ENCODE measurements around the gene ATG4D.

The ATG4D gene

GRCh38 chr19:10553943-10554381, 10.3 kb downstream of the ATG4D start:
- Histone ChIP-seq H3K27ac (ENCODE audit: low read depth, low read length) (no peak overlapping the region), H3K9ac (ENCODE audit: low read length) (no peak overlapping the region), H4K8ac (ENCODE audit: low read depth, low read length) (no peak overlapping the region), H2BK120ac (ENCODE audit: low read depth, low read length) (no peak overlapping the region), H3K4ac (ENCODE audit: low read depth, low read length) (no peak overlapping the region), H3K4me3 (ENCODE audit: low read length) (no peak overlapping the region), H2AK5ac (ENCODE audit: low read length) (no peak overlapping the region), H3K27me3 (ENCODE audit: insufficient read depth, low read length, poor library complexity) (no peaks in the 10 kb centered on the region), H3K23ac (ENCODE audit: low read length) (no peak overlapping the region), H2BK5ac (ENCODE audit: low read length) (no peak overlapping the region), H3K4me2 (ENCODE audit: low read length) (no peak overlapping the region), H3K18ac (ENCODE audit: low read length) (no peak overlapping the region), H4K5ac (ENCODE audit: low read length) (no peak overlapping the region), H3K36me3 (ENCODE audit: control insufficient read depth, insufficient read depth, low read length) (peaks cover 8% of the 10 kb centered on the region), H3K56ac (ENCODE audit: low read length) (no peak overlapping the region), H3K79me2 (ENCODE audit: control insufficient read depth, insufficient read depth, low read length) (no peaks in the 10 kb centered on the region), H2BK15ac (replicated peaks; ENCODE audit: low read depth) (no peak overlapping the region), H3K4me1 (ENCODE audit: control insufficient read depth, low read depth, low read length) (no peaks in the 10 kb centered on the region), H3K79me1 (ENCODE audit: low read length) (no peaks in the 10 kb centered on the region)
- no peak for DNase-seq
- no CpG with 5 or more reads among the region's 12 CpGs for WGBS (ENCODE audit: extremely low coverage, insufficient coverage, low lambda C conversion rate)

GRCh38 chr19:10554760-10555609, 11.3 kb downstream of the ATG4D start:
- H4K8ac ChIP-seq (ENCODE audit: low read depth, low read length) = no peak overlapping the region
- no peak overlapping the region for H3K23ac ChIP-seq (ENCODE audit: low read length)
- H3K79me1 ChIP-seq (ENCODE audit: low read length) = no peaks in the 10 kb centered on the region
- no peaks in the 10 kb centered on the region for H3K79me2 ChIP-seq (ENCODE audit: control insufficient read depth, insufficient read depth, low read length)
- no peak overlapping the region for H4K5ac ChIP-seq (ENCODE audit: low read length)
- H3K56ac ChIP-seq (ENCODE audit: low read length) = no peak overlapping the region
- no peak overlapping the region for H3K4me2 ChIP-seq (ENCODE audit: low read length)
- H2BK5ac ChIP-seq (ENCODE audit: low read length) = no peak overlapping the region
- no peak overlapping the region for H3K4me3 ChIP-seq (ENCODE audit: low read length)
- H3K27ac ChIP-seq (ENCODE audit: low read depth, low read length) = no peak overlapping the region
- DNase-seq = no peak
- H3K36me3 ChIP-seq (ENCODE audit: control insufficient read depth, insufficient read depth, low read length) = peaks cover 13% of the 10 kb centered on the region
- H3K4ac ChIP-seq (ENCODE audit: low read depth, low read length) = no peak overlapping the region
- H3K27me3 ChIP-seq (ENCODE audit: insufficient read depth, low read length, poor library complexity) = no peaks in the 10 kb centered on the region
- no peak overlapping the region for H3K18ac ChIP-seq (ENCODE audit: low read length)
- H2BK120ac ChIP-seq (ENCODE audit: low read depth, low read length) = no peak overlapping the region
- no CpG with 5 or more reads among the region's 30 CpGs for WGBS (ENCODE audit: extremely low coverage, insufficient coverage, low lambda C conversion rate)
- no peaks in the 10 kb centered on the region for H3K4me1 ChIP-seq (ENCODE audit: control insufficient read depth, low read depth, low read length)
- no peak overlapping the region for H2AK5ac ChIP-seq (ENCODE audit: low read length)
- no peak overlapping the region for H2BK15ac ChIP-seq (replicated peaks; ENCODE audit: low read depth)
- no peak overlapping the region for H3K9ac ChIP-seq (ENCODE audit: low read length)

- no peak overlapping the region for H3K23ac ChIP-seq (ENCODE audit: low read length)
- no peak overlapping the region for H4K8ac ChIP-seq (ENCODE audit: low read depth, low read length)
- no peak overlapping the region for H3K4me3 ChIP-seq (ENCODE audit: low read length)
- H2BK5ac ChIP-seq (ENCODE audit: low read length) = no peak overlapping the region
- no peaks in the 10 kb centered on the region for H3K79me2 ChIP-seq (ENCODE audit: control insufficient read depth, insufficient read depth, low read length)
- no peaks in the 10 kb centered on the region for H3K79me1 ChIP-seq (ENCODE audit: low read length)
- H3K4ac ChIP-seq (ENCODE audit: low read depth, low read length) = no peak overlapping the region
- no peak overlapping the region for H2BK120ac ChIP-seq (ENCODE audit: low read depth, low read length)
- H3K27ac ChIP-seq (ENCODE audit: low read depth, low read length) = no peak overlapping the region
- H3K4me2 ChIP-seq (ENCODE audit: low read length) = no peak overlapping the region
- H2BK15ac ChIP-seq (replicated peaks; ENCODE audit: low read depth) = no peak overlapping the region
- no CpG with 5 or more reads among the region's 7 CpGs for WGBS (ENCODE audit: extremely low coverage, insufficient coverage, low lambda C conversion rate)
- no peak overlapping the region for H3K18ac ChIP-seq (ENCODE audit: low read length)
- H3K36me3 ChIP-seq (ENCODE audit: control insufficient read depth, insufficient read depth, low read length) = peaks cover 17% of the 10 kb centered on the region
- no peak overlapping the region for H4K5ac ChIP-seq (ENCODE audit: low read length)
- H3K9ac ChIP-seq (ENCODE audit: low read length) = no peak overlapping the region
- H2AK5ac ChIP-seq (ENCODE audit: low read length) = no peak overlapping the region
- H3K56ac ChIP-seq (ENCODE audit: low read length) = no peak overlapping the region
- H3K27me3 ChIP-seq (ENCODE audit: insufficient read depth, low read length, poor library complexity) = no peaks in the 10 kb centered on the region
- DNase-seq = no peak
- no peaks in the 10 kb centered on the region for H3K4me1 ChIP-seq (ENCODE audit: control insufficient read depth, low read depth, low read length)
Observed at GRCh38 chr19:10555610-10555973, 11.9 kb downstream of the ATG4D start.

- no peak overlapping the region for H3K9ac ChIP-seq (ENCODE audit: low read length)
- no peak overlapping the region for H2BK5ac ChIP-seq (ENCODE audit: low read length)
- H3K56ac ChIP-seq (ENCODE audit: low read length) = no peak overlapping the region
- H3K27ac ChIP-seq (ENCODE audit: low read depth, low read length) = no peak overlapping the region
- no peak overlapping the region for H4K5ac ChIP-seq (ENCODE audit: low read length)
- no peak overlapping the region for H3K4ac ChIP-seq (ENCODE audit: low read depth, low read length)
- H3K79me2 ChIP-seq (ENCODE audit: control insufficient read depth, insufficient read depth, low read length) = no peaks in the 10 kb centered on the region
- no peak overlapping the region for H3K4me3 ChIP-seq (ENCODE audit: low read length)
- no peak overlapping the region for H2AK5ac ChIP-seq (ENCODE audit: low read length)
- DNase-seq = no peak
- H3K79me1 ChIP-seq (ENCODE audit: low read length) = peaks cover 3% of the 10 kb centered on the region
- no peak overlapping the region for H3K18ac ChIP-seq (ENCODE audit: low read length)
- no CpG with 5 or more reads among the region's 33 CpGs for WGBS (ENCODE audit: extremely low coverage, insufficient coverage, low lambda C conversion rate)
- no peak overlapping the region for H2BK15ac ChIP-seq (replicated peaks; ENCODE audit: low read depth)
- no peak overlapping the region for H3K4me2 ChIP-seq (ENCODE audit: low read length)
- no peak overlapping the region for H4K8ac ChIP-seq (ENCODE audit: low read depth, low read length)
- no peaks in the 10 kb centered on the region for H3K4me1 ChIP-seq (ENCODE audit: control insufficient read depth, low read depth, low read length)
- H2BK120ac ChIP-seq (ENCODE audit: low read depth, low read length) = no peak overlapping the region
- H3K27me3 ChIP-seq (ENCODE audit: insufficient read depth, low read length, poor library complexity) = no peaks in the 10 kb centered on the region
- peaks cover 15% of the 10 kb centered on the region for H3K36me3 ChIP-seq (ENCODE audit: control insufficient read depth, insufficient read depth, low read length)
- H3K23ac ChIP-seq (ENCODE audit: low read length) = no peak overlapping the region
Observed at GRCh38 chr19:10557603-10558197, 14.0 kb downstream of the ATG4D start.

- Histone ChIP-seq H4K5ac (ENCODE audit: low read length) (no peak overlapping the region), H2BK120ac (ENCODE audit: low read depth, low read length) (no peak overlapping the region), H3K4me2 (ENCODE audit: low read length) (no peak overlapping the region), H3K23ac (ENCODE audit: low read length) (no peak overlapping the region), H3K27ac (ENCODE audit: low read depth, low read length) (no peak overlapping the region), H3K4me1 (ENCODE audit: control insufficient read depth, low read depth, low read length) (peaks cover 2% of the 10 kb centered on the region), H3K36me3 (ENCODE audit: control insufficient read depth, insufficient read depth, low read length) (peaks cover 12% of the 10 kb centered on the region), H4K8ac (ENCODE audit: low read depth, low read length) (no peak overlapping the region), H3K79me2 (ENCODE audit: control insufficient read depth, insufficient read depth, low read length) (no peaks in the 10 kb centered on the region), H3K4me3 (ENCODE audit: low read length) (no peak overlapping the region), H3K9ac (ENCODE audit: low read length) (no peak overlapping the region), H3K79me1 (ENCODE audit: low read length) (peaks cover 3% of the 10 kb centered on the region), H3K56ac (ENCODE audit: low read length) (no peak overlapping the region), H2BK15ac (replicated peaks; ENCODE audit: low read depth) (no peak overlapping the region), H2AK5ac (ENCODE audit: low read length) (no peak overlapping the region), H3K27me3 (ENCODE audit: insufficient read depth, low read length, poor library complexity) (no peaks in the 10 kb centered on the region), H2BK5ac (ENCODE audit: low read length) (no peak overlapping the region), H3K18ac (ENCODE audit: low read length) (no peak overlapping the region), H3K4ac (ENCODE audit: low read depth, low read length) (no peak overlapping the region)
- no peak for DNase-seq
- WGBS (ENCODE audit: extremely low coverage, insufficient coverage, low lambda C conversion rate) = no CpG with 5 or more reads among the region's 7 CpGs
Observed at GRCh38 chr19:10560154-10560553, 16.4 kb downstream of the ATG4D start.
